Activated T-helper 17 cell treated with anti-CD3 and anti-CD28 coated beads, Interleukin-2, amount 50 U/mL, for 72 hours (primary cell): Measurements from ENCODE around the gene ITPK1. TPM values are rescaled to one million over a fixed set of nuclear protein-coding genes. Genes with fewer than 3 reads are reported as not detected.

Experiments
- ATAC-seq: fragments of 150-1000 bp; cut with Tn5 transposase; replicated peaks from 2 replicates; pipeline ENCODE4 v1.10.0; 2021; ENCODE audit warnings: mild to moderate bottlenecking, moderate library complexity
- H3K27ac Mint-ChIP-seq: one replicate; pipeline ENCODE4 v1.8.0; 2022; ENCODE audit warnings: mixed read lengths
- H3K27me3 Mint-ChIP-seq: one replicate; pipeline ENCODE4 v1.8.0; 2022; ENCODE audit warnings: mixed read lengths
- H3K36me3 Mint-ChIP-seq: one replicate; pipeline ENCODE4 v1.8.0; 2022; ENCODE audit warnings: low read depth, mild to moderate bottlenecking, mixed read lengths
- H3K4me1 Mint-ChIP-seq: one replicate; pipeline ENCODE4 v1.8.0; 2022; ENCODE audit warnings: mixed read lengths
- H3K4me3 Mint-ChIP-seq: one replicate; pipeline ENCODE4 v1.8.0; 2022; ENCODE audit warnings: mild to moderate bottlenecking, mixed read lengths
- H3K9me3 Mint-ChIP-seq: one replicate; pipeline ENCODE4 v1.8.0; 2022; ENCODE audit warnings: mixed read lengths
- total RNA-seq, 2 donors: library from RNA; stranded (reverse); gene quantifications; one replicate each; pipeline ENCODE4 v1.2.3, GENCODE V29; 2022

Gene ITPK1
- total RNA-seq, 2 donors from 2014 or later, result 32.1 to 48.9 TPM

- Mint-ChIP-seq H3K4me1 (peaks cover 6% of the 10 kb centered on the region), H3K9me3 (no peaks in the 10 kb centered on the region), H3K36me3 (no peaks in the 10 kb centered on the region), H3K27ac (peak overlapping the region; percentile 10), H3K27me3 (no peaks in the 10 kb centered on the region), H3K4me3 (no peak overlapping the region)
- no peak for ATAC-seq
These were observed 26.0 kb downstream of the ITPK1 start for GRCh38 chr14:93089521-93090269.

- Mint-ChIP-seq H3K9me3 (no peaks in the 10 kb centered on the region), H3K27me3 (no peaks in the 10 kb centered on the region), H3K27ac (peak overlapping the region; percentile 62), H3K36me3 (no peaks in the 10 kb centered on the region), H3K4me1 (peaks cover 19% of the 10 kb centered on the region), H3K4me3 (peak overlapping the region; percentile 36)
- peak; percentile 79 for ATAC-seq
These were observed 29.2 kb downstream of the ITPK1 start for GRCh38 chr14:93086441-93087055.

GRCh38 chr14:93085911-93086310, 29.8 kb downstream of the ITPK1 start:
- Mint-ChIP-seq H3K4me1 (peaks cover 19% of the 10 kb centered on the region), H3K27me3 (no peaks in the 10 kb centered on the region), H3K4me3 (peak overlapping the region; percentile 36), H3K36me3 (no peaks in the 10 kb centered on the region), H3K9me3 (no peaks in the 10 kb centered on the region), H3K27ac (peak overlapping the region; percentile 62)
- no peak for ATAC-seq

GRCh38 chr14:93084866-93085857, 30.6 kb downstream of the ITPK1 start:
- H3K27me3 Mint-ChIP-seq, result no peaks in the 10 kb centered on the region
- H3K36me3 Mint-ChIP-seq, result no peaks in the 10 kb centered on the region
- no peak overlapping the region for H3K27ac Mint-ChIP-seq

GRCh38 chr14:93084402-93084801, 31.3 kb downstream of the ITPK1 start:
- Mint-ChIP-seq H3K4me3 (no peak overlapping the region), H3K36me3 (no peaks in the 10 kb centered on the region), H3K27me3 (no peaks in the 10 kb centered on the region), H3K27ac (no peak overlapping the region), H3K9me3 (no peaks in the 10 kb centered on the region), H3K4me1 (peaks cover 19% of the 10 kb centered on the region)
- ATAC-seq, result no peak

More at GRCh38 chr14:93084866-93085857, 30.6 kb downstream of the ITPK1 start:
- no peak for ATAC-seq
- H3K4me3 Mint-ChIP-seq, result no peak overlapping the region
- H3K9me3 Mint-ChIP-seq, result no peaks in the 10 kb centered on the region
- peaks cover 19% of the 10 kb centered on the region for H3K4me1 Mint-ChIP-seq

GRCh38 chr14:93083917-93084316, 31.8 kb downstream of the ITPK1 start:
- H3K4me3 Mint-ChIP-seq, result no peak overlapping the region
- no peak overlapping the region for H3K27ac Mint-ChIP-seq
- no peak for ATAC-seq
- H3K36me3 Mint-ChIP-seq, result no peaks in the 10 kb centered on the region
- H3K9me3 Mint-ChIP-seq, result no peaks in the 10 kb centered on the region
- H3K27me3 Mint-ChIP-seq, result no peaks in the 10 kb centered on the region
- peaks cover 19% of the 10 kb centered on the region for H3K4me1 Mint-ChIP-seq

- peak overlapping the region; percentile 20 for H3K4me3 Mint-ChIP-seq
- H3K27me3 Mint-ChIP-seq, result no peaks in the 10 kb centered on the region
- H3K27ac Mint-ChIP-seq, result peak overlapping the region; percentile 83
- H3K36me3 Mint-ChIP-seq, result no peaks in the 10 kb centered on the region
- no peak for ATAC-seq
- no peaks in the 10 kb centered on the region for H3K9me3 Mint-ChIP-seq
- peaks cover 19% of the 10 kb centered on the region for H3K4me1 Mint-ChIP-seq
These were observed 33.1 kb downstream of the ITPK1 start for GRCh38 chr14:93082576-93083001.

- peak overlapping the region; percentile 83 for H3K27ac Mint-ChIP-seq
- no peaks in the 10 kb centered on the region for H3K9me3 Mint-ChIP-seq
- H3K27me3 Mint-ChIP-seq, result no peaks in the 10 kb centered on the region
- peaks cover 16% of the 10 kb centered on the region for H3K4me1 Mint-ChIP-seq
- peak; percentile 58 for ATAC-seq
- no peaks in the 10 kb centered on the region for H3K36me3 Mint-ChIP-seq
- peak overlapping the region; percentile 20 for H3K4me3 Mint-ChIP-seq
These were observed 33.7 kb downstream of the ITPK1 start for GRCh38 chr14:93081876-93082570.

- no peak overlapping the region for H3K4me3 Mint-ChIP-seq
- H3K9me3 Mint-ChIP-seq, result no peaks in the 10 kb centered on the region
- H3K36me3 Mint-ChIP-seq, result no peaks in the 10 kb centered on the region
- no peak overlapping the region for H3K27ac Mint-ChIP-seq
- ATAC-seq, result no peak
- H3K4me1 Mint-ChIP-seq, result peaks cover 22% of the 10 kb centered on the region
- H3K27me3 Mint-ChIP-seq, result no peaks in the 10 kb centered on the region
These were observed 35.8 kb downstream of the ITPK1 start for GRCh38 chr14:93079865-93080403.

GRCh38 chr14:93079321-93079720, 36.4 kb downstream of the ITPK1 start:
- no peak overlapping the region for H3K27ac Mint-ChIP-seq
- no peaks in the 10 kb centered on the region for H3K9me3 Mint-ChIP-seq
- H3K4me1 Mint-ChIP-seq, result peaks cover 22% of the 10 kb centered on the region
- no peak overlapping the region for H3K4me3 Mint-ChIP-seq
- H3K36me3 Mint-ChIP-seq, result no peaks in the 10 kb centered on the region
- H3K27me3 Mint-ChIP-seq, result no peaks in the 10 kb centered on the region
- no peak for ATAC-seq

- H3K27ac Mint-ChIP-seq, result no peak overlapping the region
- H3K9me3 Mint-ChIP-seq, result no peaks in the 10 kb centered on the region
- ATAC-seq, result no peak
- peaks cover 22% of the 10 kb centered on the region for H3K4me1 Mint-ChIP-seq
- no peaks in the 10 kb centered on the region for H3K27me3 Mint-ChIP-seq
- no peak overlapping the region for H3K4me3 Mint-ChIP-seq
- H3K36me3 Mint-ChIP-seq, result no peaks in the 10 kb centered on the region
These were observed 36.9 kb downstream of the ITPK1 start for GRCh38 chr14:93078870-93079269.

GRCh38 chr14:93076755-93077154, 39.0 kb downstream of the ITPK1 start:
- ATAC-seq, result no peak
- Mint-ChIP-seq H3K4me1 (peaks cover 9% of the 10 kb centered on the region), H3K9me3 (no peaks in the 10 kb centered on the region), H3K27me3 (no peaks in the 10 kb centered on the region), H3K4me3 (no peak overlapping the region), H3K36me3 (no peaks in the 10 kb centered on the region), H3K27ac (peak overlapping the region; percentile 1)

- Mint-ChIP-seq H3K27me3 (no peaks in the 10 kb centered on the region), H3K36me3 (no peaks in the 10 kb centered on the region), H3K9me3 (no peaks in the 10 kb centered on the region), H3K27ac (peak overlapping the region; percentile 58), H3K4me3 (no peak overlapping the region), H3K4me1 (peaks cover 9% of the 10 kb centered on the region)
- no peak for ATAC-seq
These were observed 39.8 kb downstream of the ITPK1 start for GRCh38 chr14:93075891-93076290.
